ENCODE results near the gene CHRNA1.

DNA sequence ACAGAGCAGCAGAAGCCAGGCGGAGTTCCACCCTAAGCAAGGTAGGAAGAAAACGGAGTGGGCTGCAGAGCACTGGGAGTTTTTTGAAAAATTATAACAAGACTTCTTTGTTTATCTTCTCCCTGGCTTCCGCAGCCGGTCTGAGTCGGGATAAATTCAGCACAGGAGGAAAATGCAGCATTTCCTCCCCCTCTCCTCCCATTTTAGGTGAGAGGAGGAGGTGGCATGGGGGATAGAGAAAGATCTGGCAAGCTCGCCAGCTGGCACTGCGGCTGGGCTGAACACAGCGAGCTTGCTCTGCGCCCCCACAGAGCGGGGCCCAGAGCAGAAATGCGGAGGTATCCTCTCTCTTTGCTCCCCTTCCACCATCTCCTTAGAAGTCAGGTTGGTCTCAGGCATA is 17.7 kb upstream of the CHRNA1 start:
- TF ChIP-seq, protein P1, sequence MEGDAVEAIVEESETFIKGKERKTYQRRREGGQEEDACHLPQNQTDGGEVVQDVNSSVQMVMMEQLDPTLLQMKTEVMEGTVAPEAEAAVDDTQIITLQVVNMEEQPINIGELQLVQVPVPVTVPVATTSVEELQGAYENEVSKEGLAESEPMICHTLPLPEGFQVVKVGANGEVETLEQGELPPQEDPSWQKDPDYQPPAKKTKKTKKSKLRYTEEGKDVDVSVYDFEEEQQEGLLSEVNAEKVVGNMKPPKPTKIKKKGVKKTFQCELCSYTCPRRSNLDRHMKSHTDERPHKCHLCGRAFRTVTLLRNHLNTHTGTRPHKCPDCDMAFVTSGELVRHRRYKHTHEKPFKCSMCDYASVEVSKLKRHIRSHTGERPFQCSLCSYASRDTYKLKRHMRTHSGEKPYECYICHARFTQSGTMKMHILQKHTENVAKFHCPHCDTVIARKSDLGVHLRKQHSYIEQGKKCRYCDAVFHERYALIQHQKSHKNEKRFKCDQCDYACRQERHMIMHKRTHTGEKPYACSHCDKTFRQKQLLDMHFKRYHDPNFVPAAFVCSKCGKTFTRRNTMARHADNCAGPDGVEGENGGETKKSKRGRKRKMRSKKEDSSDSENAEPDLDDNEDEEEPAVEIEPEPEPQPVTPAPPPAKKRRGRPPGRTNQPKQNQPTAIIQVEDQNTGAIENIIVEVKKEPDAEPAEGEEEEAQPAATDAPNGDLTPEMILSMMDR (IDR thresholded peaks at IDR 0.05; ENCODE audit: insufficient read depth, low read depth, low read length) = no peak
- TF ChIP-seq EZH2 (IDR thresholded peaks at IDR 0.05; ENCODE audit: insufficient read depth, low read length) = no peak
